NCI-H1694 (cell line): Measurements from ENCODE around the gene CHST1.

Experiments
- DNase-seq: peaks from one replicate; lab custom pipeline; 2025; lab: John Stamatoyannopoulos, UW

CHST1 gene

GRCh38 chr11:45659818-45660160 lies 5.6 kb downstream of the CHST1 start:
- DNase-seq, result peak; percentile 34

GRCh38 chr11:45659031-45659817 lies 6.2 kb downstream of the CHST1 start:
- no peak for DNase-seq

- DNase-seq, result no peak
Observed at GRCh38 chr11:45658292-45658991, 7.0 kb downstream of the CHST1 start.

- no peak for DNase-seq
Observed at GRCh38 chr11:45657496-45658260, 7.7 kb downstream of the CHST1 start.

- DNase-seq, result no peak
Observed at GRCh38 chr11:45655831-45656230, 9.6 kb downstream of the CHST1 start.

GRCh38 chr11:45655347-45655756 lies 10.1 kb downstream of the CHST1 start:
- DNase-seq, result peak; percentile 74

- DNase-seq, result no peak
Observed at GRCh38 chr11:45655012-45655283, 10.5 kb downstream of the CHST1 start.

- no peak for DNase-seq
Observed at GRCh38 chr11:45654231-45655011, 11.0 kb downstream of the CHST1 start.

GRCh38 chr11:45653277-45653676 lies 12.1 kb downstream of the CHST1 start:
- no peak for DNase-seq

- DNase-seq, result no peak
Observed at GRCh38 chr11:45652781-45653180, 12.6 kb downstream of the CHST1 start.

GRCh38 chr11:45651841-45652749 lies 13.3 kb downstream of the CHST1 start:
- no peak for DNase-seq

- DNase-seq, result no peak
Observed at GRCh38 chr11:45651156-45651555, 14.3 kb downstream of the CHST1 start.

- no peak for DNase-seq
Observed at GRCh38 chr11:45650166-45651095, 15.0 kb downstream of the CHST1 start.

GRCh38 chr11:45649544-45650165 lies 15.8 kb downstream of the CHST1 start:
- DNase-seq, result no peak

GRCh38 chr11:45648931-45649330 lies 16.5 kb downstream of the CHST1 start:
- no peak for DNase-seq

GRCh38 chr11:45647786-45648185 lies 17.6 kb downstream of the CHST1 start:
- DNase-seq, result no peak

- DNase-seq, result no peak
Observed at GRCh38 chr11:45647329-45647728, 18.1 kb downstream of the CHST1 start.

GRCh38 chr11:45646275-45646927 lies 19.0 kb downstream of the CHST1 start:
- no peak for DNase-seq
